Ovary (tissue), 3 donors: ENCODE measurements around the gene ZSCAN21.

Source experiments
- EP300 ChIP-seq: sonication (generic); formaldehyde crosslinking; IDR thresholded peaks from one replicate; pipeline ENCODE4 v1.6.1; 2017; ENCODE audit warnings: antibody characterized with exemption
- TF ChIP-seq, protein P1 (sequence below), 3 donors: fragments of 450-650 bp in 2 of 3; fragments of 200-600 bp in 1 of 3; IDR thresholded peaks; one replicate each; pipeline versions ENCODE4 v1.5.1 to v1.8.0; 2016 to 2022; ENCODE audit warnings: antibody characterized with exemption in 3 of 3, mild to moderate bottlenecking in 1 of 3
- donor health status: DM: no; HTN: no; CAD: no.

DNA sequence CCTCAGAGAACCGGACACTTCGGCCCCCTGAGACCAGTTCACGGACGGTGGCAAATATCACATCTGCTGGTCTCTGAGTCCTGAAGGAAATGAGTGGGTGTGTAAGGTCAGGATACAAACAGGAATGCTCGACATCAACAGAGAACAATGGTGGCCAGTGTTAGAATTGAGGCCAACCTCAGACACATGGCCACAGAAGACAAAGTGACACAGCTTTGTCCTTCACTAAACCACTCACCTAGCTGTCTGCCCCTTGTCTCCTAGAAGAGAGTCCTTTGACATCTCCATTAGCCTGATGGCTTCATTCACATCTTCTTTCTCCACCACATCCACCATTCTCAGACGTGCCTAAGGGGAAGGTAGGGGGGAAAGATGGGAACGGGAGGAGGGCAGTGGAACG is 43.5 kb downstream of the ZSCAN21 start:
- TF ChIP-seq EP300: no peak
- TF ChIP-seq, protein P1, sequence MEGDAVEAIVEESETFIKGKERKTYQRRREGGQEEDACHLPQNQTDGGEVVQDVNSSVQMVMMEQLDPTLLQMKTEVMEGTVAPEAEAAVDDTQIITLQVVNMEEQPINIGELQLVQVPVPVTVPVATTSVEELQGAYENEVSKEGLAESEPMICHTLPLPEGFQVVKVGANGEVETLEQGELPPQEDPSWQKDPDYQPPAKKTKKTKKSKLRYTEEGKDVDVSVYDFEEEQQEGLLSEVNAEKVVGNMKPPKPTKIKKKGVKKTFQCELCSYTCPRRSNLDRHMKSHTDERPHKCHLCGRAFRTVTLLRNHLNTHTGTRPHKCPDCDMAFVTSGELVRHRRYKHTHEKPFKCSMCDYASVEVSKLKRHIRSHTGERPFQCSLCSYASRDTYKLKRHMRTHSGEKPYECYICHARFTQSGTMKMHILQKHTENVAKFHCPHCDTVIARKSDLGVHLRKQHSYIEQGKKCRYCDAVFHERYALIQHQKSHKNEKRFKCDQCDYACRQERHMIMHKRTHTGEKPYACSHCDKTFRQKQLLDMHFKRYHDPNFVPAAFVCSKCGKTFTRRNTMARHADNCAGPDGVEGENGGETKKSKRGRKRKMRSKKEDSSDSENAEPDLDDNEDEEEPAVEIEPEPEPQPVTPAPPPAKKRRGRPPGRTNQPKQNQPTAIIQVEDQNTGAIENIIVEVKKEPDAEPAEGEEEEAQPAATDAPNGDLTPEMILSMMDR (IDR thresholded peaks at IDR 0.05): no peak
